HCT116 (cell line): Measurements from ENCODE around the gene CDK9. TPM values are rescaled to one million over a fixed set of nuclear protein-coding genes. Genes with fewer than 3 reads are reported as not detected.

Experiments used
- ATAC-seq: fragments of 200-7000 bp; cut with Tn5 transposase; 2 replicates; pipeline ENCODE4 v1.9.1; 2020; ENCODE audit warnings: mild to moderate bottlenecking, moderate library complexity
- BruUV-seq: library from RNA; stranded (reverse); fragments of 400-500 nt; replicated peaks from 2 replicates; lab custom pipeline; 2021; lab: Mats Ljungman, UMichigan
- CTCF ChIA-PET: fragments of 300-600 bp; sonication (Branson Sonifier 250); formaldehyde crosslinking; loops from one replicate; lab custom pipeline; 2021; ENCODE audit warnings: antibody characterized with exemption; lab: Charles Lee
- POLR2A ChIA-PET: fragments of 300-600, 350-600 bp; sonication (Branson Sonifier 250); formaldehyde crosslinking; loops from one replicate; lab custom pipeline; 2021; ENCODE audit warnings: antibody characterized with exemption; lab: Charles Lee
- RAD21 ChIA-PET, 2 experiments: fragments of 300-600 bp; sonication (Branson Sonifier 250); formaldehyde crosslinking; loops; one replicate each; lab custom pipeline; 2023; ENCODE audit warnings: low total read pairs in 2 of 2; ENCODE audit not compliant: uncharacterized antibody in 2 of 2, unreplicated experiment in 2 of 2, low non-redundant PET in 1 of 2; lab: Charles Lee
- DNase-seq: peaks from one replicate; pipeline ENCODE4 v3.0.0-alpha.2; 2010; ENCODE audit warnings: low read depth, low spot score
- H2AFZ ChIP-seq: fragments of 200-600 bp; shearing (Covaris generic), sonication (generic); 2 replicates; pipeline ENCODE4 v1.6.1; 2017; ENCODE audit warnings: low read depth, mixed run types, mixed read lengths, antibody characterized with exemption, low read length; ENCODE audit not compliant: poor library complexity, severe bottlenecking
- H3K27ac ChIP-seq: 2 replicates; pipeline ENCODE4 v1.5.1; 2012; ENCODE audit warnings: low read depth, low read length
- H3K27me3 ChIP-seq: fragments of 200-600 bp; sonication (generic); 2 replicates; pipeline ENCODE4 v1.6.1; 2016; ENCODE audit warnings: mixed run types, low read length, mixed read lengths; ENCODE audit not compliant: insufficient read depth
- H3K36me3 ChIP-seq, 2 experiments: fragments of 200-500 bp in 1 of 2; fragments of 200-600 bp in 1 of 2; sonication (Bioruptor generic) in 1 of 2; sonication (generic) in 1 of 2; 2 replicates each; pipeline versions ENCODE4 v1.5.1 to v1.6.1; 2014 to 2016; ENCODE audit warnings: low read length in 2 of 2, inconsistent platforms in 1 of 2, mixed read lengths in 1 of 2, mixed run types in 1 of 2; ENCODE audit not compliant: insufficient read depth in 2 of 2, control insufficient read depth in 1 of 2
- H3K4me1 ChIP-seq, 2 experiments: fragments of 200-600 bp in 1 of 2; sonication (generic) in 1 of 2; 2 replicates each; pipeline versions ENCODE4 v1.5.1 to v1.6.1; 2012 to 2017; ENCODE audit warnings: low read length in 2 of 2, inconsistent platforms in 1 of 2, mild to moderate bottlenecking in 1 of 2, mixed read lengths in 1 of 2, mixed run types in 1 of 2, moderate library complexity in 1 of 2; ENCODE audit not compliant: insufficient read depth in 2 of 2, control insufficient read depth in 1 of 2
- H3K4me2 ChIP-seq: fragments of 200-600 bp; sonication (generic); 2 replicates; pipeline ENCODE4 v1.6.1; 2017; ENCODE audit warnings: mixed run types, low read length, mixed read lengths
- H3K4me3 ChIP-seq, 2 experiments: fragments of 200-600 bp in 1 of 2; sonication (generic) in 1 of 2; replicated peaks in 1 of 2; 2 replicates each; pipeline ENCODE4 v1.5.1; 2011 to 2016; ENCODE audit warnings: low read length in 2 of 2, control low read depth in 1 of 2, low read depth in 1 of 2, mild to moderate bottlenecking in 1 of 2, mixed read lengths in 1 of 2, mixed run types in 1 of 2
- H3K79me2 ChIP-seq: fragments of 200-600 bp; sonication (generic); 2 replicates; pipeline ENCODE4 v1.6.1; 2017; ENCODE audit warnings: mild to moderate bottlenecking, mixed run types, low read length, moderate library complexity, mixed read lengths; ENCODE audit not compliant: insufficient read depth
- H3K9ac ChIP-seq: fragments of 200-600 bp; sonication (generic); 2 replicates; pipeline ENCODE4 v1.6.1; 2016; ENCODE audit warnings: low read length, mixed read lengths
- H3K9me2 ChIP-seq: fragments of 200-600 bp; sonication (generic), shearing (Covaris generic); 2 replicates; pipeline ENCODE4 v1.6.1; 2017; ENCODE audit warnings: mixed run types, mild to moderate bottlenecking, moderate library complexity; ENCODE audit not compliant: insufficient read depth
- H3K9me3 ChIP-seq, 2 experiments: fragments of 200-500 bp in 1 of 2; fragments of 200-600 bp in 1 of 2; sonication (Bioruptor generic) in 1 of 2; sonication (generic) in 1 of 2; 2 replicates each; pipeline ENCODE4 v1.6.1; 2014 to 2017; ENCODE audit warnings: low read length in 2 of 2, mixed read lengths in 2 of 2, inconsistent platforms in 1 of 2, low read depth in 1 of 2, mild to moderate bottlenecking in 1 of 2, mixed run types in 1 of 2, moderate library complexity in 1 of 2; ENCODE audit not compliant: control insufficient read depth in 1 of 2, insufficient read depth in 1 of 2
- H4K20me1 ChIP-seq: fragments of 200-600 bp; sonication (generic), shearing (Covaris generic); 2 replicates; pipeline ENCODE4 v1.6.1; 2017; ENCODE audit warnings: mixed run types, mild to moderate bottlenecking, moderate library complexity; ENCODE audit not compliant: insufficient read depth
- CEBPB ChIP-seq: IDR thresholded peaks from 2 replicates; pipeline ENCODE4 v1.6.1; 2012; ENCODE audit warnings: low read depth
- EGR1 ChIP-seq: IDR thresholded peaks from 2 replicates; pipeline ENCODE4 v1.6.1; 2012; ENCODE audit warnings: low read depth
- EZH2 ChIP-seq: fragments of 200-600 bp; sonication (generic); IDR thresholded peaks from 2 replicates; pipeline ENCODE4 v1.6.1; 2017; ENCODE audit warnings: antibody characterized with exemption, mixed run types
- EZH2phosphoT487 ChIP-seq: fragments of 200-600 bp; IDR thresholded peaks from 2 replicates; pipeline ENCODE4 v1.6.1; 2018; ENCODE audit warnings: antibody characterized with exemption, borderline replicate concordance
- POLR2A ChIP-seq: IDR thresholded peaks from 2 replicates; pipeline ENCODE4 v1.7.0; 2011; ENCODE audit warnings: borderline replicate concordance; ENCODE audit not compliant: insufficient read depth, insufficient read length; ENCODE audit errors: extremely low read depth
- SP1 ChIP-seq: IDR thresholded peaks from 2 replicates; pipeline ENCODE4 v1.6.1; 2012; ENCODE audit warnings: low read depth
- TCF7L2 ChIP-seq: IDR thresholded peaks from 2 replicates; pipeline ENCODE4 v1.7.0; 2011; ENCODE audit warnings: borderline replicate concordance, inconsistent platforms; ENCODE audit not compliant: insufficient read depth, insufficient read length; ENCODE audit errors: extremely low read depth
- YY1 ChIP-seq: IDR thresholded peaks from 2 replicates; pipeline ENCODE4 v1.6.1; 2011; ENCODE audit warnings: low read length, low read depth, moderate library complexity, mild to moderate bottlenecking; ENCODE audit not compliant: insufficient replicate concordance; ENCODE audit errors: extremely low read depth
- ZFX ChIP-seq: fragments of 450-650 bp; IDR thresholded peaks from 2 replicates; pipeline ENCODE4 v1.6.1; 2017
- intact Hi-C: fragments of 100-400 bp; cut with micrococcal nuclease; formaldehyde crosslinking; loops from 2 replicates; pipeline ENCODE4 v1.10.0; 2022
- total RNA-seq: library from RNA; stranded (reverse); gene quantifications from one replicate; pipeline ENCODE4 v1.2.1, GENCODE V29; 2021; ENCODE audit not compliant: unreplicated experiment
- TF ChIP-seq, protein P1 (sequence below): IDR thresholded peaks from 2 replicates; pipeline ENCODE4 v1.6.1; 2011; ENCODE audit warnings: mild to moderate bottlenecking, low read length, moderate library complexity; ENCODE audit not compliant: insufficient replicate concordance; ENCODE audit errors: extremely low read depth
- TF ChIP-seq, protein P2 (sequence below): IDR thresholded peaks from 2 replicates; pipeline ENCODE4 v1.6.1; 2012
- TF ChIP-seq, protein P3 (sequence below): IDR thresholded peaks from 2 replicates; pipeline ENCODE4 v1.6.1; 2012; ENCODE audit warnings: low read depth
- TF ChIP-seq, protein P4 (sequence below), 3 experiments: fragments of 200-600 bp in 1 of 3; sonication (generic) in 1 of 3; IDR thresholded peaks in 2 of 3; conservative IDR thresholded peaks in 1 of 3; 2 replicates each; pipeline ENCODE4 v1.5.1; 2012 to 2017; ENCODE audit warnings: low read depth in 2 of 3, low read length in 2 of 3, antibody characterized with exemption in 1 of 3, borderline replicate concordance in 1 of 3, control low read depth in 1 of 3, mild to moderate bottlenecking in 1 of 3, mixed read lengths in 1 of 3, mixed run types in 1 of 3, moderate library complexity in 1 of 3; ENCODE audit not compliant: insufficient read depth in 1 of 3

Gene CDK9
- total RNA-seq, 1 experiment from 2014 or later, result 102 TPM

DNA sequence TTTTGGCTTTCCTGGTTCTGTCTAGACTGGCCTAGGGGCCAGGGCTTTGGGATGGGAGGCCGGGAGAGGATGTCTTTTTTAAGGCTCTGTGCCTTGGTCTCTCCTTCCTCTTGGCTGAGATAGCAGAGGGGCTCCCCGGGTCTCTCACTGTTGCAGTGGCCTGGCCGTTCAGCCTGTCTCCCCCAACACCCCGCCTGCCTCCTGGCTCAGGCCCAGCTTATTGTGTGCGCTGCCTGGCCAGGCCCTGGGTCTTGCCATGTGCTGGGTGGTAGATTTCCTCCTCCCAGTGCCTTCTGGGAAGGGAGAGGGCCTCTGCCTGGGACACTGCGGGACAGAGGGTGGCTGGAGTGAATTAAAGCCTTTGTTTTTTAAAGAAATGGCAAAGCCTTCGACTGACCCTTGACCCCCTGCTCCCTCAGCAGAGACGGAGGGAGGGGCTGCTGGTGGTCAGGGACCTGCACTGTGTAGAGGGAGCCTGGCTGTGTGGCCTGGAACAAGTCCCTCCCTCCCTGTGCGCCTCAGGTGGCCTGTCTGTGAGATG lies 27.9 kb downstream of the CDK9 start (continued):
- no peak for TF ChIP-seq EZH2phosphoT487
- TF ChIP-seq, protein P1, sequence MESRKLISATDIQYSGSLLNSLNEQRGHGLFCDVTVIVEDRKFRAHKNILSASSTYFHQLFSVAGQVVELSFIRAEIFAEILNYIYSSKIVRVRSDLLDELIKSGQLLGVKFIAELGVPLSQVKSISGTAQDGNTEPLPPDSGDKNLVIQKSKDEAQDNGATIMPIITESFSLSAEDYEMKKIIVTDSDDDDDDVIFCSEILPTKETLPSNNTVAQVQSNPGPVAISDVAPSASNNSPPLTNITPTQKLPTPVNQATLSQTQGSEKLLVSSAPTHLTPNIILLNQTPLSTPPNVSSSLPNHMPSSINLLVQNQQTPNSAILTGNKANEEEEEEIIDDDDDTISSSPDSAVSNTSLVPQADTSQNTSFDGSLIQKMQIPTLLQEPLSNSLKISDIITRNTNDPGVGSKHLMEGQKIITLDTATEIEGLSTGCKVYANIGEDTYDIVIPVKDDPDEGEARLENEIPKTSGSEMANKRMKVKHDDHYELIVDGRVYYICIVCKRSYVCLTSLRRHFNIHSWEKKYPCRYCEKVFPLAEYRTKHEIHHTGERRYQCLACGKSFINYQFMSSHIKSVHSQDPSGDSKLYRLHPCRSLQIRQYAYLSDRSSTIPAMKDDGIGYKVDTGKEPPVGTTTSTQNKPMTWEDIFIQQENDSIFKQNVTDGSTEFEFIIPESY, result no peak
- no peak for TF ChIP-seq SP1
- TF ChIP-seq CEBPB, result no peak
- no peak for TF ChIP-seq TCF7L2

DNA sequence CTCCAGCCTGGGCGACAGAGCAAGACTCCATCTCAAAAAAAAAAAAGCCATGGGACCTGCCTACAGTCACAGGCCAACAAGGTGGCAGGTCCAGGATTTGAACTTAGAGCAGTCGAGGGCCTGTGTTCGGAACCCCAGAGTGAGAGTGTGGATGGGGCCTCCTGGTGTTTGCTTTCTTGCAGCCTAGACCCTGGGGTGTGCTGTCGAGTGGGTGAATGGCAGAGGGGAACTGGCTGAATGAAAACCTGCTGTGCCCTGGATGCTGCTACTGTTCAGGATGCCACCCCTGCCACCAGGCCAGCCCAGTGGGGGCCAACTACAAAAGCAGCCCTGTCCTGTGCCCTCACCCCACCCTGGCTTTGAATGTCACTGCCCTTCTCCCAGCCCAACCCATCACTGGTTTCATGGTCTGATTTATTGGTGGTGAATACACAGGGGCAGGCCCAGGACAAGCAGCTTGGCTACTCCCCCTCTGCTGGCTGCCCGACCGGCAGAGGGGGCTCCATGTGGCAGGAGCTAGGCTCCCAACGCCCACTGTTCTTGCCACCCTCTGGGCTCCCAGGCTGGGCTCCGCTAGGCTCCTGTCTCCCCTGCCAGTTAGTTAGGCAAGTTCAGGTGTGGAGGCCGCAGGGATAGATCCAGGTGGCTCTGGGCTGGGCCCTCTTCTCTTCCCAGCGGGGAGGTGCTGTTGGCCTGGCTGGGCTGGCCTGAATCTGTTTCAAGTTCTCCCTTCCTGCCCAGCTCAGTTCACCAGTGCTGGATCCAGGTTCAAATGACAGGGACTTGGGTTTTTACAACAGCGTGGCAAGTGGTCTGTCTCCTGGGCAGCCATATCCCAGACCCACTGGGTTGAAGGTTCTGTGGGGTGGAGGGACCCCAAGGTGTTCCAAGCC lies 29.0 kb downstream of the CDK9 start:
- Histone ChIP-seq H3K9me2 (no peaks in the 10 kb centered on the region), H3K27ac (no peak overlapping the region), H4K20me1 (no peaks in the 10 kb centered on the region), H3K4me2 (no peak overlapping the region), H3K27me3 (no peaks in the 10 kb centered on the region)
- TF ChIP-seq, protein P2, sequence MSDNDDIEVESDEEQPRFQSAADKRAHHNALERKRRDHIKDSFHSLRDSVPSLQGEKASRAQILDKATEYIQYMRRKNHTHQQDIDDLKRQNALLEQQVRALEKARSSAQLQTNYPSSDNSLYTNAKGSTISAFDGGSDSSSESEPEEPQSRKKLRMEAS, result no peak
- TF ChIP-seq, protein P3, sequence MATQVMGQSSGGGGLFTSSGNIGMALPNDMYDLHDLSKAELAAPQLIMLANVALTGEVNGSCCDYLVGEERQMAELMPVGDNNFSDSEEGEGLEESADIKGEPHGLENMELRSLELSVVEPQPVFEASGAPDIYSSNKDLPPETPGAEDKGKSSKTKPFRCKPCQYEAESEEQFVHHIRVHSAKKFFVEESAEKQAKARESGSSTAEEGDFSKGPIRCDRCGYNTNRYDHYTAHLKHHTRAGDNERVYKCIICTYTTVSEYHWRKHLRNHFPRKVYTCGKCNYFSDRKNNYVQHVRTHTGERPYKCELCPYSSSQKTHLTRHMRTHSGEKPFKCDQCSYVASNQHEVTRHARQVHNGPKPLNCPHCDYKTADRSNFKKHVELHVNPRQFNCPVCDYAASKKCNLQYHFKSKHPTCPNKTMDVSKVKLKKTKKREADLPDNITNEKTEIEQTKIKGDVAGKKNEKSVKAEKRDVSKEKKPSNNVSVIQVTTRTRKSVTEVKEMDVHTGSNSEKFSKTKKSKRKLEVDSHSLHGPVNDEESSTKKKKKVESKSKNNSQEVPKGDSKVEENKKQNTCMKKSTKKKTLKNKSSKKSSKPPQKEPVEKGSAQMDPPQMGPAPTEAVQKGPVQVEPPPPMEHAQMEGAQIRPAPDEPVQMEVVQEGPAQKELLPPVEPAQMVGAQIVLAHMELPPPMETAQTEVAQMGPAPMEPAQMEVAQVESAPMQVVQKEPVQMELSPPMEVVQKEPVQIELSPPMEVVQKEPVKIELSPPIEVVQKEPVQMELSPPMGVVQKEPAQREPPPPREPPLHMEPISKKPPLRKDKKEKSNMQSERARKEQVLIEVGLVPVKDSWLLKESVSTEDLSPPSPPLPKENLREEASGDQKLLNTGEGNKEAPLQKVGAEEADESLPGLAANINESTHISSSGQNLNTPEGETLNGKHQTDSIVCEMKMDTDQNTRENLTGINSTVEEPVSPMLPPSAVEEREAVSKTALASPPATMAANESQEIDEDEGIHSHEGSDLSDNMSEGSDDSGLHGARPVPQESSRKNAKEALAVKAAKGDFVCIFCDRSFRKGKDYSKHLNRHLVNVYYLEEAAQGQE, result no peak
- TF ChIP-seq POLR2A (no peak), TCF7L2 (no peak), EZH2 (no peak), YY1 (no peak), SP1 (no peak), ZFX (no peak), CEBPB (no peak), EZH2phosphoT487 (no peak), EGR1 (no peak)
- TF ChIP-seq, protein P4, sequence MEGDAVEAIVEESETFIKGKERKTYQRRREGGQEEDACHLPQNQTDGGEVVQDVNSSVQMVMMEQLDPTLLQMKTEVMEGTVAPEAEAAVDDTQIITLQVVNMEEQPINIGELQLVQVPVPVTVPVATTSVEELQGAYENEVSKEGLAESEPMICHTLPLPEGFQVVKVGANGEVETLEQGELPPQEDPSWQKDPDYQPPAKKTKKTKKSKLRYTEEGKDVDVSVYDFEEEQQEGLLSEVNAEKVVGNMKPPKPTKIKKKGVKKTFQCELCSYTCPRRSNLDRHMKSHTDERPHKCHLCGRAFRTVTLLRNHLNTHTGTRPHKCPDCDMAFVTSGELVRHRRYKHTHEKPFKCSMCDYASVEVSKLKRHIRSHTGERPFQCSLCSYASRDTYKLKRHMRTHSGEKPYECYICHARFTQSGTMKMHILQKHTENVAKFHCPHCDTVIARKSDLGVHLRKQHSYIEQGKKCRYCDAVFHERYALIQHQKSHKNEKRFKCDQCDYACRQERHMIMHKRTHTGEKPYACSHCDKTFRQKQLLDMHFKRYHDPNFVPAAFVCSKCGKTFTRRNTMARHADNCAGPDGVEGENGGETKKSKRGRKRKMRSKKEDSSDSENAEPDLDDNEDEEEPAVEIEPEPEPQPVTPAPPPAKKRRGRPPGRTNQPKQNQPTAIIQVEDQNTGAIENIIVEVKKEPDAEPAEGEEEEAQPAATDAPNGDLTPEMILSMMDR (IDR thresholded peaks at IDR 0.05 in 2 of 3, conservative IDR thresholded peaks at IDR 0.05 in 1 of 3; ENCODE audit: borderline replicate concordance in 1 of 3, insufficient read depth in 1 of 3, low read depth in 2 of 3, low read length in 2 of 3), result no peak
- TF ChIP-seq, all 23 proteins: peak for 0
- no peak for ATAC-seq
- DNase-seq, result no peak
- H3K9me3 ChIP-seq, result no peaks in the 10 kb centered on the region
- peaks cover 20 to 32% of the 10 kb centered on the region in 2 experiments; a peak in 3 of 4 replicates for H3K36me3 ChIP-seq
- ChIA-PET POLR2A (no interaction called here), CTCF (no interaction called here), RAD21 (no interaction called here)
- H3K79me2 ChIP-seq, result no peaks in the 10 kb centered on the region
- BruUV-seq, result no TSS peak
- H3K4me1 ChIP-seq, result peaks cover 0 to 4% of the 10 kb centered on the region in 2 experiments; a peak in 2 of 4 replicates
- H2AFZ ChIP-seq, result no peak overlapping the region
- intact Hi-C loops, result no loop called here
- H3K4me3 ChIP-seq, result no peak overlapping the region
- no peak overlapping the region for H3K9ac ChIP-seq
